K562 (cell line): ENCODE data around the gene CACNA1S. TPM values are rescaled to one million over a fixed set of nuclear protein-coding genes. Genes with fewer than 3 reads are reported as not detected.

Source experiments
- CEBPB ChIP-seq: fragments of 450-650 bp; IDR thresholded peaks from 2 replicates; pipeline ENCODE4 v1.6.1; 2016; ENCODE audit warnings: missing genetic modification characterization, missing compliant biosample characterization
- ETV6 ChIP-seq, 3 experiments: fragments of 150-350 bp in 1 of 3; sonication (generic) in 1 of 3; formaldehyde crosslinking in 1 of 3; IDR thresholded peaks; 2 replicates each; pipeline versions ENCODE4 v1.6.1 to v1.8.0; 2014 to 2022; ENCODE audit warnings: borderline replicate concordance in 2 of 3, low read depth in 2 of 3, antibody characterized with exemption in 1 of 3, low read length in 1 of 3, mild to moderate bottlenecking in 1 of 3, missing genetic modification reagents in 1 of 3
- MYNN ChIP-seq, 2 experiments: sonication (generic); formaldehyde crosslinking in 1 of 2; IDR thresholded peaks; 2 replicates each; pipeline versions ENCODE4 v1.5.0 to v1.6.1; 2016 to 2020; ENCODE audit warnings: antibody characterized with exemption in 1 of 2, missing genetic modification reagents in 1 of 2
- RAD21 ChIP-seq, 2 experiments: fragments of 250-450 bp in 1 of 2; fragments of 450-650 bp in 1 of 2; sonication (Bioruptor Pico) in 1 of 2; formaldehyde crosslinking in 1 of 2; IDR thresholded peaks in 1 of 2; conservative IDR thresholded peaks in 1 of 2; 2 replicates each; pipeline versions ENCODE4 v1.4.0 to v1.8.0; 2020 to 2022; ENCODE audit warnings: mild to moderate bottlenecking in 2 of 2, moderate library complexity in 1 of 2
- RB1 ChIP-seq: fragments of 450-650 bp; IDR thresholded peaks from 2 replicates; pipeline ENCODE4 v1.6.1; 2017; ENCODE audit warnings: low read depth, mild to moderate bottlenecking
- STAG1 ChIP-seq: sonication (generic); formaldehyde crosslinking; IDR thresholded peaks from 2 replicates; pipeline ENCODE4 v1.5.0; 2020; ENCODE audit warnings: missing genetic modification reagents, borderline replicate concordance
- XRCC5 ChIP-seq: fragments of 200-400 bp; formaldehyde crosslinking; IDR thresholded peaks from 2 replicates; pipeline ENCODE4 v1.6.1; 2017; ENCODE audit warnings: low read depth, mild to moderate bottlenecking, low read length
- polyA plus RNA-seq, 8 experiments: library from polyadenylated mRNA; depleted of rRNA in 4 of 8; stranded (reverse) in 5 of 8; unstranded in 3 of 8; fragments of >200 nt; fragmentation: Nextera tagmentation in 2 of 8; fragmentation: Illumina TruSeq in 1 of 8; extraction: Ambion mirVana in 2 of 8; extraction: Trizol in 1 of 8; gene quantifications; 2 replicates each; pipeline versions ENCODE4 v1.2.1 to v1.2.3, GENCODE V29; 2011 to 2014; ENCODE audit warnings: inconsistent platforms in 1 of 8, missing spikeins in 1 of 8
- total RNA-seq, 7 experiments: library from RNA; depleted of rRNA in 6 of 7; stranded (reverse); fragments of >200 nt in 6 of 7; fragmentation: Illumina TruSeq in 2 of 7; extraction: Trizol in 2 of 7; gene quantifications; 2 replicates each; pipeline versions ENCODE4 v1.2.1 to v1.2.3, GENCODE V29; 2011 to 2021; ENCODE audit warnings: low replicate concordance in 1 of 7
- TF ChIP-seq, protein P1 (sequence below), 2 experiments: fragments of 450-650 bp; formaldehyde crosslinking in 1 of 2; IDR thresholded peaks; 2 replicates each; pipeline versions ENCODE4 v1.4.0 to v1.6.1; 2014 to 2020; ENCODE audit warnings: mild to moderate bottlenecking in 2 of 2, borderline replicate concordance in 1 of 2, low read depth in 1 of 2
- TF ChIP-seq, protein P2 (sequence below): sonication (generic); formaldehyde crosslinking; IDR thresholded peaks from 2 replicates; pipeline ENCODE4 v1.8.0; 2022; ENCODE audit warnings: missing genetic modification reagents, mild to moderate bottlenecking, moderate library complexity, borderline replicate concordance
- TF ChIP-seq, protein P3 (sequence below): fragments of 450-650 bp; formaldehyde crosslinking; IDR thresholded peaks from 2 replicates; pipeline ENCODE4 v1.4.0; 2020; ENCODE audit warnings: mild to moderate bottlenecking, moderate library complexity

CACNA1S gene
- total and polyA plus RNA-seq, 9 of the 15 experiments (the other 6 are each of a cell fraction or from before 2014, with no cell fraction given): not detected

DNA sequence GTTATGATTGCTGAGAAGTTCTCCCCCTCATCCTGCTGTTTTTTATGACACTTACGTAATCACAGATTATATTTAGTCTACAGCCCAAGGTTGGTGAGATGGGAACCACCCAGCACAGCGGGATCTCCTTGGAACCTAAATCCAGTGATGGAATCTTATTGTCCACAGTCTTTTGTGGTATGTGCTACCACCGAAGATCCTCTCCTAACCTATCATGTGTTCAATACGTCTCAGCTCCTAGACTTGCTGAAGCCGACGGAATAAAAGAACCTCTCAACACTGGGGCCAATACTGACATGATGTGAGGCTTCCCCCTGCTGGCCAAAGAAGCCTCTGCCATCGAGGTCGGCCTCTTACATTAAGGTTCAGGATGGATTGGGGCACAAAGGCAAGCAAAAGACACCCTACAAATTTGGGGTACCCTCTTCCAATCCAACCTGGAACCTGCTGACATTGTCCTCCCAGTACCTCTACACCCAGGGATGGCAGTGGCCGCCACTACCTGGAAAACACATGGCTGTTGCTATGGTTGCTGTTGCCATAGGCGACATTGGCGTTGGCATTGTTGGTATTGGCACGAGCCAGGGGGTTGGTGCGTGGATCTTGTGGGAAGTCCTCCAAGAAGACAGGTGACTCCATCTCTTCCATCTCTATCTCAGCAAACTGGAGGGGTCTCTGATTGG lies 69.3 kb downstream of the CACNA1S start (continued):
- peak; percentile 61; the same call in 1 of the 2 replicates for TF ChIP-seq XRCC5
- peak; percentile 70 for TF ChIP-seq RB1
- peak; percentile 98 to 99 for TF ChIP-seq RAD21 (CRISPR knock-in tag; conservative IDR thresholded peaks at IDR 0.05 in 1 of 2, IDR thresholded peaks at IDR 0.05 in 1 of 2)
- 0 out of 4 replicates have a peak, but pooled peaks of 1 of the 2 experiments have one; percentile 27 for TF ChIP-seq ETV6 (IDR thresholded peaks at IDR 0.05; ENCODE audit: borderline replicate concordance in 1 of 2, low read depth in 2 of 2, low read length in 1 of 2)
- TF ChIP-seq ETV6 (CRISPR knock-in tag; IDR thresholded peaks at IDR 0.05; ENCODE audit: borderline replicate concordance): no peak
- peak; percentile 52 for TF ChIP-seq CEBPB (tag)
- peak; percentile 70; the same call in 1 of the 2 replicates for TF ChIP-seq MYNN (IDR thresholded peaks at IDR 0.05)
- TF ChIP-seq MYNN (CRISPR knock-in tag; IDR thresholded peaks at IDR 0.05): 0 out of 2 replicates have a peak, but pooled peaks have one; percentile 11
- TF ChIP-seq, protein P1, sequence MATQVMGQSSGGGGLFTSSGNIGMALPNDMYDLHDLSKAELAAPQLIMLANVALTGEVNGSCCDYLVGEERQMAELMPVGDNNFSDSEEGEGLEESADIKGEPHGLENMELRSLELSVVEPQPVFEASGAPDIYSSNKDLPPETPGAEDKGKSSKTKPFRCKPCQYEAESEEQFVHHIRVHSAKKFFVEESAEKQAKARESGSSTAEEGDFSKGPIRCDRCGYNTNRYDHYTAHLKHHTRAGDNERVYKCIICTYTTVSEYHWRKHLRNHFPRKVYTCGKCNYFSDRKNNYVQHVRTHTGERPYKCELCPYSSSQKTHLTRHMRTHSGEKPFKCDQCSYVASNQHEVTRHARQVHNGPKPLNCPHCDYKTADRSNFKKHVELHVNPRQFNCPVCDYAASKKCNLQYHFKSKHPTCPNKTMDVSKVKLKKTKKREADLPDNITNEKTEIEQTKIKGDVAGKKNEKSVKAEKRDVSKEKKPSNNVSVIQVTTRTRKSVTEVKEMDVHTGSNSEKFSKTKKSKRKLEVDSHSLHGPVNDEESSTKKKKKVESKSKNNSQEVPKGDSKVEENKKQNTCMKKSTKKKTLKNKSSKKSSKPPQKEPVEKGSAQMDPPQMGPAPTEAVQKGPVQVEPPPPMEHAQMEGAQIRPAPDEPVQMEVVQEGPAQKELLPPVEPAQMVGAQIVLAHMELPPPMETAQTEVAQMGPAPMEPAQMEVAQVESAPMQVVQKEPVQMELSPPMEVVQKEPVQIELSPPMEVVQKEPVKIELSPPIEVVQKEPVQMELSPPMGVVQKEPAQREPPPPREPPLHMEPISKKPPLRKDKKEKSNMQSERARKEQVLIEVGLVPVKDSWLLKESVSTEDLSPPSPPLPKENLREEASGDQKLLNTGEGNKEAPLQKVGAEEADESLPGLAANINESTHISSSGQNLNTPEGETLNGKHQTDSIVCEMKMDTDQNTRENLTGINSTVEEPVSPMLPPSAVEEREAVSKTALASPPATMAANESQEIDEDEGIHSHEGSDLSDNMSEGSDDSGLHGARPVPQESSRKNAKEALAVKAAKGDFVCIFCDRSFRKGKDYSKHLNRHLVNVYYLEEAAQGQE (IDR thresholded peaks at IDR 0.05; ENCODE audit: borderline replicate concordance): peak; percentile 95
- TF ChIP-seq, protein P1 (CRISPR knock-in tag; IDR thresholded peaks at IDR 0.05; ENCODE audit: low read depth): no peak
- peak; percentile 66; the same call in 1 of the 2 replicates for TF ChIP-seq STAG1 (CRISPR knock-in tag)
- TF ChIP-seq, protein P2, sequence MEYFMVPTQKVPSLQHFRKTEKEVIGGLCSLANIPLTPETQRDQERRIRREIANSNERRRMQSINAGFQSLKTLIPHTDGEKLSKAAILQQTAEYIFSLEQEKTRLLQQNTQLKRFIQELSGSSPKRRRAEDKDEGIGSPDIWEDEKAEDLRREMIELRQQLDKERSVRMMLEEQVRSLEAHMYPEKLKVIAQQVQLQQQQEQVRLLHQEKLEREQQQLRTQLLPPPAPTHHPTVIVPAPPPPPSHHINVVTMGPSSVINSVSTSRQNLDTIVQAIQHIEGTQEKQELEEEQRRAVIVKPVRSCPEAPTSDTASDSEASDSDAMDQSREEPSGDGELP (CRISPR knock-in tag): peak; percentile 27; the same call in 1 of the 2 replicates
- TF ChIP-seq, protein P3, sequence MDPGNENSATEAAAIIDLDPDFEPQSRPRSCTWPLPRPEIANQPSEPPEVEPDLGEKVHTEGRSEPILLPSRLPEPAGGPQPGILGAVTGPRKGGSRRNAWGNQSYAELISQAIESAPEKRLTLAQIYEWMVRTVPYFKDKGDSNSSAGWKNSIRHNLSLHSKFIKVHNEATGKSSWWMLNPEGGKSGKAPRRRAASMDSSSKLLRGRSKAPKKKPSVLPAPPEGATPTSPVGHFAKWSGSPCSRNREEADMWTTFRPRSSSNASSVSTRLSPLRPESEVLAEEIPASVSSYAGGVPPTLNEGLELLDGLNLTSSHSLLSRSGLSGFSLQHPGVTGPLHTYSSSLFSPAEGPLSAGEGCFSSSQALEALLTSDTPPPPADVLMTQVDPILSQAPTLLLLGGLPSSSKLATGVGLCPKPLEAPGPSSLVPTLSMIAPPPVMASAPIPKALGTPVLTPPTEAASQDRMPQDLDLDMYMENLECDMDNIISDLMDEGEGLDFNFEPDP (CRISPR knock-in tag): no peak
- TF ChIP-seq, all 486 proteins: peak for 22
